BE2C (cell line): Measurements from ENCODE around the gene POMT2.

Experiments used
- DNase-seq: peaks from one replicate; pipeline ENCODE4 v3.0.0-alpha.2; 2020
- H3K27me3 ChIP-seq: fragments of 250-450 bp; sonication (Bioruptor Pico); 2 replicates; pipeline ENCODE4 v1.5.1; 2020; ENCODE audit warnings: mild to moderate bottlenecking
- H3K36me3 ChIP-seq: fragments of 250-450 bp; sonication (Bioruptor Pico); 2 replicates; pipeline ENCODE4 v1.5.1; 2020; ENCODE audit warnings: mild to moderate bottlenecking
- H3K4me1 ChIP-seq: fragments of 250-450 bp; sonication (Bioruptor Pico); 2 replicates; pipeline ENCODE4 v1.5.1; 2020
- H3K4me3 ChIP-seq: 2 replicates; pipeline ENCODE4 v1.5.1; 2011; ENCODE audit warnings: low read depth, low read length
- H3K9me3 ChIP-seq: fragments of 250-450 bp; sonication (Bioruptor Pico); 2 replicates; pipeline ENCODE4 v1.5.1; 2020
- CTCF ChIP-seq: IDR thresholded peaks from 2 replicates; pipeline ENCODE4 v1.5.1; 2012; ENCODE audit warnings: mild to moderate bottlenecking, low read depth, low read length

Gene POMT2

DNA sequence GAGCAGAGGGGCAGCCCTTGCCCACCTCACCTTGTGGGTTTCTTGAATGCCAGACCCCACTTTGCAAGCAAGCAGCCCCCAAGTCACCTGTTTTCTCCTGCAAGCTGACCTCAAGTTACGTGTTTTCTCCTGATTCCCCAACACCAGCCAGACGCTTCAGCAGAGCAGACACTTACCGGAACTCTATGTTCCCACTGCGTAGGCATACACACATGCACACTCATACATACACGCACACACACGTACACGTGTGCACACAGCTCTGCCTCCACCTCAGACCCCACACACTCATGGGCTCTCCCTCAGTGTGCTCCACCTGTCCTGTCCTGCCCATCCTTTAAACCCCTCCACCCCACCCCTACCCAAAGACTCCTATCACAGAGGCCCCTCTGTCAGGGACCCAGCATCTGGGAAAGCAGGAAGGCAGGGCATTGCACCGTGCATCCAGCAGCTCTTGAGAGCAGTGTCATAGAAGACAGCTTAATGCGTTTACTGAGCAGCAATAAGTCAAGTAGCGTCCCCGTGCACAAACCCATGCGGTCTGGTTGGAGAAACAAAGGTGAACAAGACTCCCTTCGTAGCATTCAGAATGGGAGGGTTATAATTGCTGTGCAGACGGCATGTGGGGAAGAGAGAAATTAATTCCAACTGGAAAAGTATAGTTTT, 94.7 kb downstream of the POMT2 start:
- Histone ChIP-seq H3K4me3 (no peak overlapping the region), H3K27me3 (no peaks in the 10 kb centered on the region), H3K36me3 (0 out of 2 replicates have a peak, but pooled peaks cover 2% of the 10 kb centered on the region), H3K4me1 (no peaks in the 10 kb centered on the region), H3K9me3 (no peaks in the 10 kb centered on the region)
- TF ChIP-seq CTCF, result no peak
- no peak for DNase-seq

DNA sequence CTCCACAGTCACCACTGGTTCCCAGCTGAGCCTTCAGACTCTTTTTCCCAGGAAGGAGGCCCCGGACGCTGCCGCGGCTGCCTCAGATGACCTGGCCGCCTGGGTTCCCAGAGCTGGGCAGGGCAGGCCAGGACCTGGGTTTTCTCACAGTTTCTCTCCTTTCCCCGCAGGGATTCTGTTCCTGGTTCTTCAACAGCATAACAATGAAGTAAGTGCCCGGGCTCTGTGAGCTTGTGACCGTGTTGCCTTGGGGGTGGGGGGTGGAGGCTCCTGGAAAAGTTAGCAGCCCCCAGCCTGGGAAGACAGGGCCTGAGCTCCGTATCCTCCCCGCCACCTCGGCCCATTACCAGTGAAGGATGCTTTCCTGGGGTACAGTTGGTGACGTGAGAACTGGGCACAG, 95.4 kb downstream of the POMT2 start:
- no peaks in the 10 kb centered on the region for H3K9me3 ChIP-seq
- no peaks in the 10 kb centered on the region for H3K27me3 ChIP-seq
- TF ChIP-seq CTCF, result no peak
- no peaks in the 10 kb centered on the region for H3K4me1 ChIP-seq
- DNase-seq, result no peak
- 0 out of 2 replicates have a peak, but pooled peaks cover 2% of the 10 kb centered on the region for H3K36me3 ChIP-seq
- no peak overlapping the region for H3K4me3 ChIP-seq
